HG03520 (cell line): Measurements from ENCODE around the gene SCARB2.
"Not testable (repeated sequence)": the region's sequence is repeated elsewhere in the genome, so short reads cannot be mapped to it uniquely, and the experiment has no call there.

Experiments used
- ATAC-seq: cut with Tn5 transposase; IDR thresholded peaks from one replicate; pipeline ENCODE4 v1.9.1; 2021; ENCODE audit warnings: mild to moderate bottlenecking, moderate library complexity; ENCODE audit not compliant: unreplicated experiment

SCARB2 gene

GRCh38 chr4:76213415-76214176, at the start of gene SCARB2:
TSS of gene SCARB2 (minus strand) at chr4:76213824. CDS start at chr4:76213543, 281 bp downstream.
- ATAC-seq = peak; percentile 67

GRCh38 chr4:76260571-76260970, 46.9 kb upstream of the SCARB2 start:
- no peak for ATAC-seq

GRCh38 chr4:76257824-76258223, 44.2 kb upstream of the SCARB2 start:
- no peak for ATAC-seq

- ATAC-seq = no peak
Measured at GRCh38 chr4:76256968-76257367, 43.3 kb upstream of the SCARB2 start.

GRCh38 chr4:76256032-76256431, 42.4 kb upstream of the SCARB2 start:
- no peak for ATAC-seq

- ATAC-seq = no peak
Measured at GRCh38 chr4:76253511-76253910, 39.9 kb upstream of the SCARB2 start.

GRCh38 chr4:76252271-76252653, 38.6 kb upstream of the SCARB2 start:
- no peak for ATAC-seq

- ATAC-seq = peak; percentile 60
Measured at GRCh38 chr4:76251441-76252270, 38.0 kb upstream of the SCARB2 start, which contains the start of gene FAM47E. TSS of gene FAM47E (plus strand) at chr4:76251721. CDS start at chr4:76251747, 26 bp downstream.

GRCh38 chr4:76250962-76251361, 37.3 kb upstream of the SCARB2 start:
- no peak for ATAC-seq

GRCh38 chr4:76246852-76247251, 33.2 kb upstream of the SCARB2 start:
- ATAC-seq = no peak

GRCh38 chr4:76246025-76246424, 32.4 kb upstream of the SCARB2 start:
- no peak for ATAC-seq

- not testable (repeated sequence) for ATAC-seq
Measured at GRCh38 chr4:76243877-76244276, 30.3 kb upstream of the SCARB2 start.

GRCh38 chr4:76240236-76240635, 26.6 kb upstream of the SCARB2 start:
- no peak for ATAC-seq

GRCh38 chr4:76238701-76239100, 25.1 kb upstream of the SCARB2 start:
- no peak for ATAC-seq

GRCh38 chr4:76238236-76238635, 24.6 kb upstream of the SCARB2 start:
- ATAC-seq = no peak

GRCh38 chr4:76235915-76236314, 22.3 kb upstream of the SCARB2 start:
- no peak for ATAC-seq

GRCh38 chr4:76235407-76235806, 21.8 kb upstream of the SCARB2 start:
- no peak for ATAC-seq

GRCh38 chr4:76234679-76235044, 21.0 kb upstream of the SCARB2 start:
- ATAC-seq = no peak

GRCh38 chr4:76233967-76234678, 20.5 kb upstream of the SCARB2 start:
- ATAC-seq = no peak

- no peak for ATAC-seq
Measured at GRCh38 chr4:76233529-76233928, 19.9 kb upstream of the SCARB2 start.

GRCh38 chr4:76233083-76233482, 19.5 kb upstream of the SCARB2 start:
- no peak for ATAC-seq
